Measurements from ENCODE around the gene KASH5.
"Not testable (repeated sequence)": the region's sequence is repeated elsewhere in the genome, so short reads cannot be mapped to it uniquely, and the experiment has no call there.

The KASH5 gene

GRCh38 chr19:49362929-49363267, 25.2 kb upstream of the KASH5 start:
- Histone ChIP-seq H3K4me1 (ENCODE audit: control insufficient read depth, insufficient read depth, low read length, poor library complexity, severe bottlenecking) (peaks cover 26% of the 10 kb centered on the region), H3K9me3 (ENCODE audit: control insufficient read depth, low read length) (no peaks in the 10 kb centered on the region), H3K27ac (ENCODE audit: insufficient read depth, low read length, poor library complexity, severe bottlenecking) (no peak overlapping the region), H3K4me3 (ENCODE audit: insufficient read depth, low read depth, low read length, poor library complexity, severe bottlenecking) (peak overlapping the region; percentile 23), H3K36me3 (ENCODE audit: control insufficient read depth, insufficient read depth, low read length) (no peaks in the 10 kb centered on the region), H3K27me3 (replicated peaks; ENCODE audit: control insufficient read depth, insufficient read depth, low read length, poor library complexity, severe bottlenecking) (peaks cover 32% of the 10 kb centered on the region)
- no peak for DNase-seq

GRCh38 chr19:49363268-49364082, 24.6 kb upstream of the KASH5 start, which contains the start of gene DKKL1:
DKKL1 (plus strand) TSS chr19:49363877; CDS start chr19:49363999, 122 bp downstream.
- DNase-seq, result peak; percentile 45 to 59 (median 59)
- H3K27ac ChIP-seq (ENCODE audit: insufficient read depth, low read length, poor library complexity, severe bottlenecking), result no peak within 1 kb of the TSS
- peaks cover 32% of the 10 kb centered on the region for H3K27me3 ChIP-seq (replicated peaks; ENCODE audit: control insufficient read depth, insufficient read depth, low read length, poor library complexity, severe bottlenecking)

GRCh38 chr19:49364083-49364737, 23.8 kb upstream of the KASH5 start:
- peaks cover 32% of the 10 kb centered on the region for H3K27me3 ChIP-seq (replicated peaks; ENCODE audit: control insufficient read depth, insufficient read depth, low read length, poor library complexity, severe bottlenecking)
- H3K4me3 ChIP-seq (ENCODE audit: insufficient read depth, low read depth, low read length, poor library complexity, severe bottlenecking), result no peak overlapping the region
- no peak overlapping the region for H3K27ac ChIP-seq (ENCODE audit: insufficient read depth, low read length, poor library complexity, severe bottlenecking)

More at GRCh38 chr19:49363268-49364082, 24.6 kb upstream of the KASH5 start, which contains the start of gene DKKL1:
- H3K36me3 ChIP-seq (ENCODE audit: control insufficient read depth, insufficient read depth, low read length), result no peaks in the 10 kb centered on the region
- no peaks in the 10 kb centered on the region for H3K9me3 ChIP-seq (ENCODE audit: control insufficient read depth, low read length)
- H3K4me3 ChIP-seq (ENCODE audit: insufficient read depth, low read depth, low read length, poor library complexity, severe bottlenecking), result peak within 1 kb of the TSS; percentile 23
- H3K4me1 ChIP-seq (ENCODE audit: control insufficient read depth, insufficient read depth, low read length, poor library complexity, severe bottlenecking), result peaks cover 26% of the 10 kb centered on the region

GRCh38 chr19:49366110-49366509, 21.9 kb upstream of the KASH5 start:
- Histone ChIP-seq H3K4me1 (ENCODE audit: control insufficient read depth, insufficient read depth, low read length, poor library complexity, severe bottlenecking) (peaks cover 26% of the 10 kb centered on the region), H3K4me3 (ENCODE audit: insufficient read depth, low read depth, low read length, poor library complexity, severe bottlenecking) (no peak overlapping the region), H3K9me3 (ENCODE audit: control insufficient read depth, low read length) (no peaks in the 10 kb centered on the region), H3K36me3 (ENCODE audit: control insufficient read depth, insufficient read depth, low read length) (no peaks in the 10 kb centered on the region), H3K27ac (ENCODE audit: insufficient read depth, low read length, poor library complexity, severe bottlenecking) (no peak overlapping the region), H3K27me3 (replicated peaks; ENCODE audit: control insufficient read depth, insufficient read depth, low read length, poor library complexity, severe bottlenecking) (peaks cover 32% of the 10 kb centered on the region)
- DNase-seq, result no peak

More at GRCh38 chr19:49364083-49364737, 23.8 kb upstream of the KASH5 start:
- H3K4me1 ChIP-seq (ENCODE audit: control insufficient read depth, insufficient read depth, low read length, poor library complexity, severe bottlenecking), result peaks cover 26% of the 10 kb centered on the region
- no peaks in the 10 kb centered on the region for H3K36me3 ChIP-seq (ENCODE audit: control insufficient read depth, insufficient read depth, low read length)
- no peaks in the 10 kb centered on the region for H3K9me3 ChIP-seq (ENCODE audit: control insufficient read depth, low read length)
- no peak for DNase-seq

GRCh38 chr19:49368711-49369358, 19.2 kb upstream of the KASH5 start:
- Histone ChIP-seq H3K36me3 (ENCODE audit: control insufficient read depth, insufficient read depth, low read length) (no peaks in the 10 kb centered on the region), H3K4me1 (ENCODE audit: control insufficient read depth, insufficient read depth, low read length, poor library complexity, severe bottlenecking) (peaks cover 2% of the 10 kb centered on the region), H3K27me3 (replicated peaks; ENCODE audit: control insufficient read depth, insufficient read depth, low read length, poor library complexity, severe bottlenecking) (peaks cover 13% of the 10 kb centered on the region), H3K9me3 (ENCODE audit: control insufficient read depth, low read length) (no peaks in the 10 kb centered on the region), H3K4me3 (ENCODE audit: insufficient read depth, low read depth, low read length, poor library complexity, severe bottlenecking) (no peak overlapping the region), H3K27ac (ENCODE audit: insufficient read depth, low read length, poor library complexity, severe bottlenecking) (no peak overlapping the region)
- no peak for DNase-seq

GRCh38 chr19:49371184-49371583, 16.9 kb upstream of the KASH5 start:
- no peak for DNase-seq
- H3K27ac ChIP-seq (ENCODE audit: insufficient read depth, low read length, poor library complexity, severe bottlenecking), result no peak overlapping the region
- H3K27me3 ChIP-seq (replicated peaks; ENCODE audit: control insufficient read depth, insufficient read depth, low read length, poor library complexity, severe bottlenecking), result no peaks in the 10 kb centered on the region
- no peaks in the 10 kb centered on the region for H3K9me3 ChIP-seq (ENCODE audit: control insufficient read depth, low read length)
- no peaks in the 10 kb centered on the region for H3K36me3 ChIP-seq (ENCODE audit: control insufficient read depth, insufficient read depth, low read length)
- H3K4me3 ChIP-seq (ENCODE audit: insufficient read depth, low read depth, low read length, poor library complexity, severe bottlenecking), result no peak overlapping the region
- H3K4me1 ChIP-seq (ENCODE audit: control insufficient read depth, insufficient read depth, low read length, poor library complexity, severe bottlenecking), result no peaks in the 10 kb centered on the region

GRCh38 chr19:49373174-49373573, 14.9 kb upstream of the KASH5 start:
- H3K9me3 ChIP-seq (ENCODE audit: control insufficient read depth, low read length); H3K36me3 ChIP-seq (ENCODE audit: control insufficient read depth, insufficient read depth, low read length); DNase-seq; H3K27ac ChIP-seq (ENCODE audit: insufficient read depth, low read length, poor library complexity, severe bottlenecking); H3K27me3 ChIP-seq (replicated peaks; ENCODE audit: control insufficient read depth, insufficient read depth, low read length, poor library complexity, severe bottlenecking); H3K4me1 ChIP-seq (ENCODE audit: control insufficient read depth, insufficient read depth, low read length, poor library complexity, severe bottlenecking); H3K4me3 ChIP-seq (ENCODE audit: insufficient read depth, low read depth, low read length, poor library complexity, severe bottlenecking): not testable (repeated sequence)

GRCh38 chr19:49374665-49375434, 13.2 kb upstream of the KASH5 start:
- H3K4me3 ChIP-seq (ENCODE audit: insufficient read depth, low read depth, low read length, poor library complexity, severe bottlenecking), result no peak overlapping the region
- H3K27ac ChIP-seq (ENCODE audit: insufficient read depth, low read length, poor library complexity, severe bottlenecking), result no peak overlapping the region
- no peaks in the 10 kb centered on the region for H3K9me3 ChIP-seq (ENCODE audit: control insufficient read depth, low read length)
- H3K36me3 ChIP-seq (ENCODE audit: control insufficient read depth, insufficient read depth, low read length), result no peaks in the 10 kb centered on the region
- no peaks in the 10 kb centered on the region for H3K4me1 ChIP-seq (ENCODE audit: control insufficient read depth, insufficient read depth, low read length, poor library complexity, severe bottlenecking)
- DNase-seq, result no peak
- no peaks in the 10 kb centered on the region for H3K27me3 ChIP-seq (replicated peaks; ENCODE audit: control insufficient read depth, insufficient read depth, low read length, poor library complexity, severe bottlenecking)

GRCh38 chr19:49378512-49378911, 9.5 kb upstream of the KASH5 start:
- Histone ChIP-seq H3K36me3 (ENCODE audit: control insufficient read depth, insufficient read depth, low read length) (no peaks in the 10 kb centered on the region), H3K4me1 (ENCODE audit: control insufficient read depth, insufficient read depth, low read length, poor library complexity, severe bottlenecking) (no peaks in the 10 kb centered on the region), H3K9me3 (ENCODE audit: control insufficient read depth, low read length) (no peaks in the 10 kb centered on the region), H3K27ac (ENCODE audit: insufficient read depth, low read length, poor library complexity, severe bottlenecking) (no peak overlapping the region), H3K27me3 (replicated peaks; ENCODE audit: control insufficient read depth, insufficient read depth, low read length, poor library complexity, severe bottlenecking) (no peaks in the 10 kb centered on the region), H3K4me3 (ENCODE audit: insufficient read depth, low read depth, low read length, poor library complexity, severe bottlenecking) (no peak overlapping the region)
- no peak for DNase-seq

All from effector memory CD4-positive, alpha-beta T cell (primary cell).